Activated naive CD8-positive, alpha-beta T cell treated with anti-CD3 and anti-CD28 coated beads, Interleukin-2, amount 50 U/mL, for 24 hours (primary cell): Measurements from ENCODE around the gene OPN4.

Experiments used
- ATAC-seq: fragments of 150-1000 bp; cut with Tn5 transposase; one replicate; pipeline ENCODE4 v1.10.0; 2021
- DNase-seq: peaks from one replicate; pipeline ENCODE4 v3.0.0; 2021
- H3K27ac Mint-ChIP-seq: one replicate; pipeline ENCODE4 v1.8.0; 2021; ENCODE audit warnings: mild to moderate bottlenecking, mixed read lengths
- H3K27me3 Mint-ChIP-seq: one replicate; pipeline ENCODE4 v1.8.0; 2021; ENCODE audit warnings: mixed read lengths
- H3K36me3 Mint-ChIP-seq: one replicate; pipeline ENCODE4 v1.8.0; 2021; ENCODE audit warnings: low read depth, mixed read lengths
- H3K4me1 Mint-ChIP-seq: one replicate; pipeline ENCODE4 v1.8.0; 2021; ENCODE audit warnings: mixed read lengths
- H3K4me3 Mint-ChIP-seq: one replicate; pipeline ENCODE4 v1.8.0; 2021; ENCODE audit warnings: mild to moderate bottlenecking, moderate library complexity, mixed read lengths
- H3K9me3 Mint-ChIP-seq: one replicate; pipeline ENCODE4 v1.8.0; 2021; ENCODE audit warnings: mixed read lengths

OPN4 gene

DNA sequence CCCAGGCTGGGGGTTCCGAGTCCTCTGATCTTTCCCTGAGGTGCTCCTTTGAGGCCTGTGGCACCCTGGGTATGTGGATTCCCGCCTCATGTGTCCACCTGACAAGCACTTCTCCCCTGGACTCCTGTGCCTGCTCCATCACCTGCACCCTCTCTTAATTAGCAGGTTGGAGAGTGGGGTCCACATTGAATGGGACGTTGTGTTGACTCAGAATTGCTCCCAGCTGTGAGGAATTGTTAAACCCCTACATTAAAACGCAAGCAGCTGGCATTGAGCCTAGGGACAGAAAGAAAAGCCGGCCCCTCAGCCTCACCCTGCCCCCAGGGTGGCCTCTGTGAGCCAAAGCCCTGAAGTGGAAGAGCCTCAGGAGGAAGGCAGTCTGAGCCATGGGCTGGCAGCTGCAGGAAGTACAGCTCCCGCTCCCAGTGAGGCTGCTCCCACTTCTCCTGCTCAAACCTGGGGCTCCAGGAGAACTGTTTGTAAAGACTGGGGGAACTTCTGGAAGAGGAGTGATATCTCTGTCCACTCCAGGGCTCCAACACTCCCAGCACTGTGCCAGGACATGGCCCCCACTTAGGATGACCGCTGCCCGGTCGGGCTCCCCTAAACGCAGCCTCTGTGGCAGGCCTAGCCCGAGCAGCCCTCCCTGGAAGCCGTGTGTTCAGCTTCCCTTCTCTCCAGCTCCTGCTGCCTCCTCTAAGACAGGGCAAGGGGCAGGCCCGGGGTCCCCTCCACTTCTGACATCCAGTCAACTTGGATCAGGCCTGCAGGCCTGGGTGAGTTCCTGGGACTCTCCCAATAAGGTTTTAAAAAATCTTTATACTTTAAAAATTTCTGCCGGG lies 1.8 kb upstream of the OPN4 start:
- no peaks in the 10 kb centered on the region for H3K36me3 Mint-ChIP-seq
- no peaks in the 10 kb centered on the region for H3K9me3 Mint-ChIP-seq
- DNase-seq (no peak), ATAC-seq (no peak)
- H3K27me3 Mint-ChIP-seq: no peaks in the 10 kb centered on the region
- H3K4me3 Mint-ChIP-seq: no peak overlapping the region
- H3K27ac Mint-ChIP-seq: no peak overlapping the region
- H3K4me1 Mint-ChIP-seq: no peaks in the 10 kb centered on the region

DNA sequence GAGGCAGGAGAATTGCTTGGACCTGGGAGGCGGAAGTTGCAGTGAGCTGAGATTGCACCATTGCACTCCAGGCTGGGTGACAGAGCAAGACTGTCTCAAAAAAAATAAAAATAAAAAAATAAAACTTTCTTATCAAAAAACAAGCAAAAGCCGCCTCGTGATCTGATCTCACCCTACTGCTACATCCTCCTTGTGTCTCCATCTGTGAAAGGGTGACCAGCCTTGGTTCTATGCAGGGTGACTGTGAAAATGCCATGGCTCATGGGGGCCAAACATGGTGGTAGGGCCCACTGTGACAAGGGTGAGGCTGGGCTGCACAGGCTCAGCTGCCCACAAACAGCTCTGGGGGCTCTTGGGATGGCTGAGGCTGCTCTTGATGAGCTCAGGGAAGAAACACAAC lies 968 bp upstream of the OPN4 start:
- H3K27ac Mint-ChIP-seq: no peak overlapping the region
- H3K27me3 Mint-ChIP-seq: no peaks in the 10 kb centered on the region
- ATAC-seq (no peak), DNase-seq (no peak)
- no peaks in the 10 kb centered on the region for H3K4me1 Mint-ChIP-seq
- no peaks in the 10 kb centered on the region for H3K9me3 Mint-ChIP-seq
- no peaks in the 10 kb centered on the region for H3K36me3 Mint-ChIP-seq
- H3K4me3 Mint-ChIP-seq: no peak overlapping the region

GRCh38 chr10:86653987-86654386 lies 360 bp upstream of the OPN4 start:
- ATAC-seq (no peak), DNase-seq (no peak)
- Mint-ChIP-seq H3K9me3 (no peaks in the 10 kb centered on the region), H3K36me3 (no peaks in the 10 kb centered on the region), H3K4me1 (no peaks in the 10 kb centered on the region), H3K27ac (no peak overlapping the region), H3K4me3 (no peak overlapping the region), H3K27me3 (no peaks in the 10 kb centered on the region)

- no peak overlapping the region for H3K27ac Mint-ChIP-seq
- H3K4me1 Mint-ChIP-seq: no peaks in the 10 kb centered on the region
- no peak for DNase-seq
- H3K27me3 Mint-ChIP-seq: no peaks in the 10 kb centered on the region
- ATAC-seq: no peak
- H3K4me3 Mint-ChIP-seq: no peak overlapping the region
- no peaks in the 10 kb centered on the region for H3K36me3 Mint-ChIP-seq
- no peaks in the 10 kb centered on the region for H3K9me3 Mint-ChIP-seq
Measured at GRCh38 chr10:86655173-86655540, 810 bp downstream of the OPN4 start.

GRCh38 chr10:86655596-86655995 lies 1.2 kb downstream of the OPN4 start:
- H3K4me1 Mint-ChIP-seq: no peaks in the 10 kb centered on the region
- no peaks in the 10 kb centered on the region for H3K27me3 Mint-ChIP-seq
- no peak overlapping the region for H3K27ac Mint-ChIP-seq
- H3K9me3 Mint-ChIP-seq: no peaks in the 10 kb centered on the region
- no peak for ATAC-seq
- H3K36me3 Mint-ChIP-seq: no peaks in the 10 kb centered on the region
- H3K4me3 Mint-ChIP-seq: no peak overlapping the region
- DNase-seq: no peak

- no peaks in the 10 kb centered on the region for H3K27me3 Mint-ChIP-seq
- no peaks in the 10 kb centered on the region for H3K9me3 Mint-ChIP-seq
- ATAC-seq: no peak
- no peaks in the 10 kb centered on the region for H3K4me1 Mint-ChIP-seq
- no peak for DNase-seq
- no peaks in the 10 kb centered on the region for H3K36me3 Mint-ChIP-seq
- no peak overlapping the region for H3K27ac Mint-ChIP-seq
- no peak overlapping the region for H3K4me3 Mint-ChIP-seq
Measured at GRCh38 chr10:86657011-86657395, 2.7 kb downstream of the OPN4 start.

DNA sequence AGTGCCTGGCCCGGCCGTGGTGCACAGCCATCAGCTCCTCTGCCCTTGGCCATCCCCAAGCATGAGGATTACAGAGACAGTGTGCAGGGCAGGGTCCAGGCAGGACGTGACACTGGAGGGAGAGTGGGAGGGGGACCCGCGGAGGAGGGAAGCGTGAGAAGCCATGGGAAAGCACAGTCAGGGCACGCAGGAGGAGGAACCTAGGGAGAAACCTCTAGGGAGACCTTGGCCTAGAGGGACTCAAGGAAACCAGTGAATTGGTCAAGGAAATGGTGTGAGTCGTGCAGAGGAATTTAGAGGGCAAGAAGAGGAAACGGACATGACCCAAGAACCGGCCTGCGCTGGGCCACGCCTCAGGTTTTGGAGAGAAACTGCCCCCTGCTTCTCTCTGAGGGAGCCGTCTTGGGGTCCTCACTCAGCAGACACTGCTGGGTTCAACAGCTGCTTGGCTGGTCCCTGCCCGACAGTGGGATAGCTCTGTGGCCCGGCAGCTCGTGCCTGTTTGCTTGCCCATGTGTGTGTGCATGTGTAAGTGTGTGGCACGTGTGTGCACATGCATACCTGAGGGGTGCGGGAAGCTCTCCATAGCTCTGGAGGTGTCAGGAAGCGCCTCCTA lies 3.2 kb downstream of the OPN4 start:
- no peaks in the 10 kb centered on the region for H3K36me3 Mint-ChIP-seq
- no peak overlapping the region for H3K27ac Mint-ChIP-seq
- no peak overlapping the region for H3K4me3 Mint-ChIP-seq
- DNase-seq (no peak), ATAC-seq (no peak)
- H3K9me3 Mint-ChIP-seq: no peaks in the 10 kb centered on the region
- H3K27me3 Mint-ChIP-seq: no peaks in the 10 kb centered on the region
- no peaks in the 10 kb centered on the region for H3K4me1 Mint-ChIP-seq

DNA sequence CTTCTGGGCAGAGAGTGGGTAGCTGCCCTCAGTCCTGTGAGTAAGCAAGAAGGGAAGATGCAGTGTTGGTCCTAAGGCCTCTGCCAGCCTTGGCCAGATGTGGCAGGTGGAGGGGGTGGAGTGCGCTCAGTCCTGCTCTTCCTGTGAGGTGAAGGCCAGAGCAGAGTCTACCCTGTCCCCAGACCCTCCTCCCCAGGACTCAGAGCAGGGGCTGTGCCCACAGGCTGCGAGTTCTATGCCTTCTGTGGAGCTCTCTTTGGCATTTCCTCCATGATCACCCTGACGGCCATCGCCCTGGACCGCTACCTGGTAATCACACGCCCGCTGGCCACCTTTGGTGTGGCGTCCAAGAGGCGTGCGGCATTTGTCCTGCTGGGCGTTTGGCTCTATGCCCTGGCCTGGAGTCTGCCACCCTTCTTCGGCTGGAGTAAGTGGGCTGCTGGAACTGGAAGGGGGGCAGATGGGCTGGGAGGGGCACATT lies 4.0 kb downstream of the OPN4 start:
- no peak for DNase-seq
- no peak overlapping the region for H3K4me3 Mint-ChIP-seq
- H3K27ac Mint-ChIP-seq: no peak overlapping the region
- no peaks in the 10 kb centered on the region for H3K27me3 Mint-ChIP-seq
- no peaks in the 10 kb centered on the region for H3K9me3 Mint-ChIP-seq
- no peaks in the 10 kb centered on the region for H3K36me3 Mint-ChIP-seq
- ATAC-seq: no peak
- no peaks in the 10 kb centered on the region for H3K4me1 Mint-ChIP-seq

GRCh38 chr10:86658751-86659150 lies 4.4 kb downstream of the OPN4 start:
- no peaks in the 10 kb centered on the region for H3K4me1 Mint-ChIP-seq
- H3K36me3 Mint-ChIP-seq: no peaks in the 10 kb centered on the region
- no peaks in the 10 kb centered on the region for H3K9me3 Mint-ChIP-seq
- ATAC-seq: no peak
- H3K27ac Mint-ChIP-seq: no peak overlapping the region
- no peaks in the 10 kb centered on the region for H3K27me3 Mint-ChIP-seq
- no peak for DNase-seq
- H3K4me3 Mint-ChIP-seq: no peak overlapping the region

GRCh38 chr10:86659161-86659691 lies 4.9 kb downstream of the OPN4 start:
- Mint-ChIP-seq H3K9me3 (no peaks in the 10 kb centered on the region), H3K36me3 (no peaks in the 10 kb centered on the region), H3K4me3 (no peak overlapping the region), H3K27me3 (no peaks in the 10 kb centered on the region), H3K27ac (no peak overlapping the region), H3K4me1 (no peaks in the 10 kb centered on the region)
- ATAC-seq (no peak), DNase-seq (no peak)

- no peak overlapping the region for H3K27ac Mint-ChIP-seq
- no peak for ATAC-seq
- H3K4me3 Mint-ChIP-seq: no peak overlapping the region
- H3K9me3 Mint-ChIP-seq: no peaks in the 10 kb centered on the region
- no peaks in the 10 kb centered on the region for H3K36me3 Mint-ChIP-seq
- no peaks in the 10 kb centered on the region for H3K4me1 Mint-ChIP-seq
- no peak for DNase-seq
- H3K27me3 Mint-ChIP-seq: no peaks in the 10 kb centered on the region
Measured at GRCh38 chr10:86659721-86660453, 5.5 kb downstream of the OPN4 start.

DNA sequence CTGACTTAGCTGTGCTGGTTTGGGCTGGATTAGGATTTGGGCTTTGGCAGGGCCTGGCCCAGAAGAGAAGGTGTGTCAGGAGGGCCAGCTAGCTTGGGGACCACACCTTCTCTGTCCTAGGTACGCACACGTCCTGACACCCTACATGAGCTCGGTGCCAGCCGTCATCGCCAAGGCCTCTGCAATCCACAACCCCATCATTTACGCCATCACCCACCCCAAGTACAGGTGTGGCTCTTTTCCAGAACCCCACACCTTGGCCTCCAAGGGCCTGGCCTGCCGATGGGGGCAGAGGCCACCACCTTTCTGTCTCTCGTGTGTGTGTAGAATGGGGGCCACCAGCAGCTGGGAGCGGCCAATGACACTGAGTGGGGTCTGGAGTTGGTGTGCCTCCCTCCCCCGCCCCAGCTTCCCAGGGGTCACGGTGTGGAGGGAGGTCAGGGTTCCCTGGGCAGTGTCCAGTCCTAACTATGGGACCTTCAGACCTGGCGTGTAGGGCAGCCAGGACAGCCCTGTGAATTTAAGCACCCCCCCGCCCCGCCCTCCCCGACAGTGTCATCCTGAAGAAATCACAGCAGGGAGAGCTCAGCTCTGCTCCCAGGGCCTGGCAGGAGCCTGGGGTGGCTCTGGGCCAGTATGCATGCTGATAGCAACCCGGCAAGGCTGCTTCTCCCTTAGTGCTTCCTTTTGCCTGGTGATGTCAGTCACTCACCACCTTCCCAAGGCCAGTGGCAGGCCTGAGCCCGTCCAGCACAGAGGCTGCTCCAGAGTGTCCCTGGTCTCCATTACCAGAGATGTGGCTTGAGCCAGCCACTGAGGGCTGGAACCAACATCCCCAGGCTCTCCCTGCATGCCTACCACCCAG lies 7.0 kb downstream of the OPN4 start:
- Mint-ChIP-seq H3K36me3 (no peaks in the 10 kb centered on the region), H3K4me1 (no peaks in the 10 kb centered on the region), H3K4me3 (no peak overlapping the region), H3K27ac (no peak overlapping the region), H3K27me3 (no peaks in the 10 kb centered on the region), H3K9me3 (no peaks in the 10 kb centered on the region)
- DNase-seq: no peak
- no peak for ATAC-seq

DNA sequence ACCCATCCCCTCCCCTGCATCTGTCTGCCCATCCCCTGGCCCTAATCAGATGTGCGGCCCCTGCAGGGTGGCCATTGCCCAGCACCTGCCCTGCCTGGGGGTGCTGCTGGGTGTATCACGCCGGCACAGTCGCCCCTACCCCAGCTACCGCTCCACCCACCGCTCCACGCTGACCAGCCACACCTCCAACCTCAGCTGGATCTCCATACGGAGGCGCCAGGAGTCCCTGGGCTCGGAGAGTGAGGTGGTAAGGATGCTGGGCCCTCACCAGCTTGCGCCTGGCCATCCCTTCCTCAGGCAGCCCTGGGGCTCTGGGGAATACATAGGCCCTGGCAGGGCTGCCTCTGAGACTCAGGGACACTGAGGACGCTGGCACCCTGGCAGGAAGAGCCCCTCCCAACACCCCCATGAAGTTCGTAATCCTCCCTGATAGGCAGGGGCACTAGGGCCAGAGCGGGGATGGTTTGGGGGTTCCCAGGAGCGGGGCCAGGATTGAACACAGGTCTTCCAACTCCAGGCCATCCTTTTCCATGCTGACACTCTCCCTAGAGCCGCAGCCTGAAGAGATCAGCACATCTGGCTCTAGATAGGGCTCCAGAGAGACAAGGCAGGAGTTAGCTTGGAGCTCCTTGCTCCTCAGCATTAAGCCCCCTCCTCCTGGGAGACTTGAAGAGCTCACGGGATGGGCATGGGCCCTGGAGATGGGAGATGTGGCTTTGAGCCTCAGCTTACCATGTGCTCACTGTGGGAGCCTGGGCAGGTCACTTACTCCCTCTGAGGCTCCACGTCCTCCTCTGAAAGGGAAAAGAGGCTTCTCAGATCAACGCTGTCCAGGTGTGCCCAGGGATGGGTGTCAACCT lies 8.1 kb downstream of the OPN4 start:
- Mint-ChIP-seq H3K36me3 (no peaks in the 10 kb centered on the region), H3K4me1 (no peaks in the 10 kb centered on the region), H3K27ac (no peak overlapping the region), H3K27me3 (no peaks in the 10 kb centered on the region), H3K9me3 (no peaks in the 10 kb centered on the region), H3K4me3 (no peak overlapping the region)
- ATAC-seq (no peak), DNase-seq (no peak)

- Mint-ChIP-seq H3K27ac (no peak overlapping the region), H3K27me3 (no peaks in the 10 kb centered on the region), H3K4me1 (no peaks in the 10 kb centered on the region), H3K4me3 (no peak overlapping the region), H3K9me3 (no peaks in the 10 kb centered on the region), H3K36me3 (no peaks in the 10 kb centered on the region)
- no peak for ATAC-seq
- DNase-seq: no peak
Measured at GRCh38 chr10:86663046-86663345, 8.6 kb downstream of the OPN4 start.
